ENCODE measurements around the gene EVI5L. TPM values are rescaled to one million over a fixed set of nuclear protein-coding genes. Genes with fewer than 3 reads are reported as not detected.

Gene EVI5L
- polyA plus RNA-seq, 3 donors: 17.1 to 18.4 (median 18.2) TPM

GRCh38 chr19:7844405-7844804 is 14.4 kb downstream of the EVI5L start:
- no peak for DNase-seq

- DNase-seq: no peak
These were observed 14.9 kb downstream of the EVI5L start for GRCh38 chr19:7844951-7845350.

- no peak for DNase-seq
These were observed 15.6 kb downstream of the EVI5L start for GRCh38 chr19:7845390-7846154.

GRCh38 chr19:7846155-7846646 is 16.2 kb downstream of the EVI5L start:
- DNase-seq: no peak

GRCh38 chr19:7847664-7848063 is 17.6 kb downstream of the EVI5L start:
- DNase-seq: no peak

- no peak for DNase-seq
These were observed 18.9 kb downstream of the EVI5L start for GRCh38 chr19:7848779-7849457.

GRCh38 chr19:7849631-7849999 is 19.6 kb downstream of the EVI5L start:
- no peak for DNase-seq

GRCh38 chr19:7850000-7850813 is 20.2 kb downstream of the EVI5L start:
- DNase-seq: no peak

GRCh38 chr19:7850945-7851622 is 21.1 kb downstream of the EVI5L start:
- DNase-seq: no peak

GRCh38 chr19:7851623-7852500 is 21.8 kb downstream of the EVI5L start:
- DNase-seq: no peak

- peak; percentile 88 for DNase-seq
These were observed 23.1 kb downstream of the EVI5L start for GRCh38 chr19:7852851-7853769.

- no peak for DNase-seq
These were observed 23.7 kb downstream of the EVI5L start for GRCh38 chr19:7853770-7854128.

- no peak for DNase-seq
These were observed 25.5 kb downstream of the EVI5L start for GRCh38 chr19:7855426-7856108.

- no peak for DNase-seq
These were observed 26.1 kb downstream of the EVI5L start for GRCh38 chr19:7856109-7856591.

- DNase-seq: no peak
These were observed 27.0 kb downstream of the EVI5L start for GRCh38 chr19:7856679-7857663.

- DNase-seq: no peak
These were observed 27.7 kb downstream of the EVI5L start for GRCh38 chr19:7857727-7858108.

- no peak for DNase-seq
These were observed 28.2 kb downstream of the EVI5L start for GRCh38 chr19:7858109-7858770.

All from renal pelvis (tissue), 4 donors.